ENCODE measurements around the gene KAT7. TPM values are rescaled to one million over a fixed set of nuclear protein-coding genes. Genes with fewer than 3 reads are reported as not detected.
"Not testable (repeated sequence)": the region's sequence is repeated elsewhere in the genome, so short reads cannot be mapped to it uniquely, and the experiment has no call there.

KAT7 gene
- total RNA-seq, 1 donor from 2014 or later = 12.4 TPM

GRCh38 chr17:49757151-49757777 lies 31.2 kb upstream of the KAT7 start:
- no peak for TF ChIP-seq CTCF (IDR thresholded peaks at IDR 0.05; ENCODE audit: insufficient read depth, low read length, severe bottlenecking)
- no peak for FAIRE-seq

DNA sequence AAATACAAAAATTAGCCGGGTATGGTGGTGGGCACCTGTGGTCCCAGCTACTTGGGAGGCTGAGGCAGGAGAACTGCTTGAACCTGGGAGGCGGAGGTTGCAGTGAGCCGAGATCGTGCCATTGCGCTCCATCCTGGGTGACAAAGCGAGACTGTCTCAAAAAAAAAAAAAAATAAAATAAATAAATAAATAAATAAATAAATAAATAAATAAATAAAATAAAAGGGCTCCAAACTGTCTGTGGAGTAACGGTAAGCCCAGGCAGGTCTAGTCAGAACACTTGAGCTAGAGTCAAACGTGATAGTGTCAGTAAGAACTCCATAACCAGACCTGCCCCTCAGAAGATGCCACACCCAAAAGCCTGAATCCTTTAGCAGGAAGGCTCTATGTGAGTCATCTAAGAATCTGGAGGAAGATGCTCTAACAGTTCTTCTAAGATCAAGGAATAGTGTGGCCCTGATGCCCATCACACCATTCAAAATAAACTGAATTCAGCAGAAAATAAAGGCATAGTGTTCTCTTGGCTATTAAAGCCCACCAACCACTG lies 29.9 kb upstream of the KAT7 start:
- not testable (repeated sequence) for H3K27me3 ChIP-seq (ENCODE audit: control insufficient read depth, insufficient read depth, low read length); H3K36me3 ChIP-seq (ENCODE audit: control insufficient read depth, insufficient read depth, low read length); FAIRE-seq; H3K4me3 ChIP-seq (ENCODE audit: low read depth, low read length)
- peak; percentile 42 for DNase-seq (ENCODE audit: low read depth)

More at GRCh38 chr17:49757151-49757777, 31.2 kb upstream of the KAT7 start:
- no peak for DNase-seq (ENCODE audit: low read depth)
- Histone ChIP-seq H3K36me3 (ENCODE audit: control insufficient read depth, insufficient read depth, low read length) (no peaks in the 10 kb centered on the region), H3K27me3 (ENCODE audit: control insufficient read depth, insufficient read depth, low read length) (no peaks in the 10 kb centered on the region), H3K4me3 (ENCODE audit: low read depth, low read length) (no peak overlapping the region)

DNA sequence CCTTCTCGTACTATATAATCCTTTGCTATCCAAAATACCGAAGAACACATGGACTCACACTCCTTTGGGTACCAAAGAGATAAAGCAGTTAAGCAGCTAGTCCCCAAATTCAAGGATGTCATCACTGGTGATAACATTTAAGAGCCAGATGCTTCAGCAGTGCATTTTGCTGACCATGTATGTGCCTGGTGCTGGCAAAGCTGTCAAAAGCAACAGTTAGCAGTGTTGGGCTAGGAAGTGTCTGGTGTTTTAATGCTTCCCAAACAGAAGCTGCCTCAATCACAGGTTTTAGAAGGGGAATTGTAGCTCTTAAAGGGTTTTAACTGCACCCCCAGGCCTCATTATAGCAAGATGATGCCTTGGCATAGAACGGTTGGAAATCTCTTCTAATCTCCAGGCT lies 29.3 kb upstream of the KAT7 start:
- no peaks in the 10 kb centered on the region for H3K36me3 ChIP-seq (ENCODE audit: control insufficient read depth, insufficient read depth, low read length)
- no peaks in the 10 kb centered on the region for H3K27me3 ChIP-seq (ENCODE audit: control insufficient read depth, insufficient read depth, low read length)
- TF ChIP-seq CTCF (IDR thresholded peaks at IDR 0.05; ENCODE audit: insufficient read depth, low read length, severe bottlenecking) = no peak
- no peak overlapping the region for H3K4me3 ChIP-seq (ENCODE audit: low read depth, low read length)
- DNase-seq (ENCODE audit: low read depth) = no peak
- FAIRE-seq = no peak

DNA sequence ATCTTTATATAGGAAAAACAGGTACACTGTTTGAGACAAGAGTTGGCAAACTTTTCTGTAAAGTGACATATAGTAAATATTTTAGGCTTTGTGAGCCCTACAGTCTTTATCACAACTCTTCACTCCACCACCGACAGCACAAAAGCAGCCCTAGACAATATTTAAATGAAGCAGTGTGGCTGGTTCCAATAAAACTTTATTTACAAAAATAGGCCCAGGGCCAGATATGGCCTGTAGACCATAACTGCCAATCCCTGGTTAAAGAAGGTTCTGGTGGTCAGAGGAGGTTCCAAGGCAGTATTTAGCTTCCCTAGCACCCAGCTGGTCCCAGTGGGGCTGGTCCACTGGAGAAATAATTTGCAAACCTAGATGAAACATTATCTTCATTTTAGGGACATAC lies 28.2 kb upstream of the KAT7 start:
- Histone ChIP-seq H3K27me3 (ENCODE audit: control insufficient read depth, insufficient read depth, low read length) (no peaks in the 10 kb centered on the region), H3K4me3 (ENCODE audit: low read depth, low read length) (no peak overlapping the region), H3K36me3 (ENCODE audit: control insufficient read depth, insufficient read depth, low read length) (no peaks in the 10 kb centered on the region)
- no peak for FAIRE-seq
- no peak for TF ChIP-seq CTCF (IDR thresholded peaks at IDR 0.05; ENCODE audit: insufficient read depth, low read length, severe bottlenecking)
- no peak for DNase-seq (ENCODE audit: low read depth)

DNA sequence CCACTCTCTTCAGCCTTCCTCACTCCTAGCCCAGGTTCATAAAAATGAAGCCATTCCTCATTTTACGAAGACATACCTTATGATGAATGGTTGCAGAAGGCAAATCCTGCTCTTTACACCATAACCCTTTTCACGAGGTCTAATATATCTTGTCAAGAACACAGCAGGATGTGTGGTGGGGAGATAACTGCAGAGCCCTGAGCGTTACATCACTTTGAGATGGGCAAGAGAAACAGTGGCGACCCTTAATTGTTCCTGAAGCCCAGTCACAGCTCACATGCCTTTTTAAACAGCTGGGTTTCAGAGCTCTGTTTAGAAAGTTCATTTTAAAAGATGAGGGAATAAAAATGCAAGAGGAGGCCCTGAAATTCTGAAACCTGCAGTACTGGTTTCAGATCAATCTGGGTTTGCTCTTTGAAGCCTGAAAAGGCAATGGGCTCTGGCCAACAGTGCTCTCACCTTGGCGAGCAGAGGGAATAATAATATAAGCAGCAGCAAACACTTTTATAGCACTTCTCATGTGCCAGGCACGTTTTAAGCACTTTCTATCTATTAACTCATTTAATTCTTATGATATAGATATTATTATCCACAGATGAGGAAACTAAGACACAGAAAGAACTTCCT lies 27.4 kb upstream of the KAT7 start:
- H3K36me3 ChIP-seq (ENCODE audit: control insufficient read depth, insufficient read depth, low read length) = no peaks in the 10 kb centered on the region
- H3K4me3 ChIP-seq (ENCODE audit: low read depth, low read length) = no peak overlapping the region
- DNase-seq (ENCODE audit: low read depth) = no peak
- H3K27me3 ChIP-seq (ENCODE audit: control insufficient read depth, insufficient read depth, low read length) = no peaks in the 10 kb centered on the region
- FAIRE-seq = no peak
- no peak for TF ChIP-seq CTCF (IDR thresholded peaks at IDR 0.05; ENCODE audit: insufficient read depth, low read length, severe bottlenecking)

GRCh38 chr17:49762151-49762941 lies 26.1 kb upstream of the KAT7 start:
- no peak for TF ChIP-seq CTCF (IDR thresholded peaks at IDR 0.05; ENCODE audit: insufficient read depth, low read length, severe bottlenecking)
- Histone ChIP-seq H3K27me3 (ENCODE audit: control insufficient read depth, insufficient read depth, low read length) (no peaks in the 10 kb centered on the region), H3K36me3 (ENCODE audit: control insufficient read depth, insufficient read depth, low read length) (no peaks in the 10 kb centered on the region), H3K4me3 (ENCODE audit: low read depth, low read length) (no peak overlapping the region)
- DNase-seq (ENCODE audit: low read depth) (peak; percentile 74), FAIRE-seq (no peak)
